ENCODE measurements around the gene MTG2.

The MTG2 gene

GRCh38 chr20:62202676-62203377 is 20.0 kb downstream of the MTG2 start:
- TF ChIP-seq CTCF (IDR thresholded peaks at IDR 0.05; ENCODE audit: low read depth, low read length), result no peak
- Histone ChIP-seq H3K9me3 (ENCODE audit: severe bottlenecking) (no peaks in the 10 kb centered on the region), H3K27me3 (ENCODE audit: insufficient read depth, low read depth, severe bottlenecking) (no peaks in the 10 kb centered on the region), H3K36me3 (peaks cover 37% of the 10 kb centered on the region), H3K27ac (no peak overlapping the region), H3K4me3 (ENCODE audit: low read depth, low read length) (no peak overlapping the region)
- no peak for DNase-seq

- H3K27ac ChIP-seq, result no peak overlapping the region
- no peak for DNase-seq
Measured at GRCh38 chr20:62203378-62204030, 20.7 kb downstream of the MTG2 start.

GRCh38 chr20:62205618-62206387 is 23.0 kb downstream of the MTG2 start:
- no peak for DNase-seq
- no peaks in the 10 kb centered on the region for H3K9me3 ChIP-seq (ENCODE audit: severe bottlenecking)
- H3K27ac ChIP-seq, result no peak overlapping the region
- H3K36me3 ChIP-seq, result peaks cover 12% of the 10 kb centered on the region
- no peak overlapping the region for H3K4me3 ChIP-seq (ENCODE audit: low read depth, low read length)
- TF ChIP-seq CTCF (IDR thresholded peaks at IDR 0.05; ENCODE audit: low read depth, low read length), result no peak
- no peaks in the 10 kb centered on the region for H3K27me3 ChIP-seq (ENCODE audit: insufficient read depth, low read depth, severe bottlenecking)

More at GRCh38 chr20:62203378-62204030, 20.7 kb downstream of the MTG2 start:
- Histone ChIP-seq H3K4me3 (ENCODE audit: low read depth, low read length) (no peak overlapping the region), H3K36me3 (peaks cover 32% of the 10 kb centered on the region), H3K27me3 (ENCODE audit: insufficient read depth, low read depth, severe bottlenecking) (no peaks in the 10 kb centered on the region), H3K9me3 (ENCODE audit: severe bottlenecking) (no peaks in the 10 kb centered on the region)
- no peak for TF ChIP-seq CTCF (IDR thresholded peaks at IDR 0.05; ENCODE audit: low read depth, low read length)

- Histone ChIP-seq H3K4me3 (ENCODE audit: low read depth, low read length) (no peak overlapping the region), H3K27ac (no peak overlapping the region), H3K36me3 (peaks cover 8% of the 10 kb centered on the region), H3K9me3 (ENCODE audit: severe bottlenecking) (no peaks in the 10 kb centered on the region), H3K27me3 (ENCODE audit: insufficient read depth, low read depth, severe bottlenecking) (no peaks in the 10 kb centered on the region)
- DNase-seq, result no peak
- TF ChIP-seq CTCF (IDR thresholded peaks at IDR 0.05; ENCODE audit: low read depth, low read length), result no peak
Measured at GRCh38 chr20:62206388-62206775, 23.6 kb downstream of the MTG2 start.

GRCh38 chr20:62208061-62208794 is 25.4 kb downstream of the MTG2 start:
- no peak overlapping the region for H3K4me3 ChIP-seq (ENCODE audit: low read depth, low read length)
- TF ChIP-seq CTCF (IDR thresholded peaks at IDR 0.05; ENCODE audit: low read depth, low read length), result no peak
- H3K27me3 ChIP-seq (ENCODE audit: insufficient read depth, low read depth, severe bottlenecking), result no peaks in the 10 kb centered on the region
- no peaks in the 10 kb centered on the region for H3K9me3 ChIP-seq (ENCODE audit: severe bottlenecking)
- H3K27ac ChIP-seq, result no peak overlapping the region
- peaks cover 1% of the 10 kb centered on the region for H3K36me3 ChIP-seq
- DNase-seq, result no peak

Measured in WERI-Rb-1 (cell line).